ENCODE measurements around the gene CDC73. TPM values are rescaled to one million over a fixed set of nuclear protein-coding genes. Genes with fewer than 3 reads are reported as not detected.

The CDC73 gene
- total RNA-seq, 1 experiment from 2014 or later = 63.2 TPM

DNA sequence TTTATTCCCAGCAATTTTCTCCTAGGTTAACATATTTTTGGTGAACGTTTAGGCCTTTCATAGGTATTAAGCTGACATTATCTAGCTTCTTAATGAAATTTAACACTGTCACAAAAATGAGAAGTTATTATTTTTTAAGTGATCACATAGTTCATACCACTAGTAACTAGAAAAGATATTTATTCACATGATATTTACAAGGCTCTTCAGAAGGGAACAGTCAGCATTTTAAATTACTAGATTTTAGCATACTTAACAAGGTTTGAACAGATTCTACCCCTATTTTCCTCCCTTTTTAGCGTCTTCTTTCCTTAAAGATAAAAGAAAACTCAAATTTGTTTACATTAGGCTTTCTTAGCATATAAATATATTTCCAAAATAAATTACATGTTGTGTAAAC lies 130.1 kb downstream of the CDC73 start:
- Histone ChIP-seq H3K4me1 (ENCODE audit: control insufficient read depth in 1 of 2, insufficient read depth in 2 of 2, low read length in 2 of 2) (no peaks in the 10 kb centered on the region), H4K20me1 (ENCODE audit: insufficient read depth) (no peaks in the 10 kb centered on the region), H2AFZ (ENCODE audit: low read depth, low read length, poor library complexity, severe bottlenecking) (no peak overlapping the region), H3K9me2 (ENCODE audit: insufficient read depth) (no peaks in the 10 kb centered on the region), H3K9ac (ENCODE audit: low read length) (no peak overlapping the region), H3K79me2 (ENCODE audit: insufficient read depth, low read length) (no peaks in the 10 kb centered on the region; the same call in 1 of the 2 replicates), H3K9me3 (ENCODE audit: control insufficient read depth in 1 of 2, insufficient read depth in 1 of 2, low read depth in 1 of 2, low read length in 2 of 2) (peaks cover 0 to 8% of the 10 kb centered on the region in 2 experiments; a peak in 2 of 4 replicates), H3K36me3 (ENCODE audit: control insufficient read depth in 1 of 2, insufficient read depth in 2 of 2, low read length in 2 of 2) (peaks cover 0 to 22% of the 10 kb centered on the region in 2 experiments; a peak in 2 of 4 replicates), H3K4me2 (ENCODE audit: low read length) (no peak overlapping the region), H3K27ac (ENCODE audit: low read depth, low read length) (no peak overlapping the region), H3K4me3 (replicated peaks in 1 of 2; ENCODE audit: low read depth in 1 of 2, low read length in 2 of 2) (no peak overlapping the region), H3K27me3 (ENCODE audit: insufficient read depth, low read length) (no peaks in the 10 kb centered on the region)
- DNase-seq (ENCODE audit: low read depth, low spot score) = no peak
- ChIA-PET CTCF (no interaction called here), POLR2A (no interaction called here), RAD21 (ENCODE audit: low non-redundant PET in 1 of 2, low total read pairs in 2 of 2, uncharacterized antibody in 2 of 2, unreplicated experiment in 2 of 2) (no interaction called here)
- TF ChIP-seq JUND (IDR thresholded peaks at IDR 0.05) (no peak), SIN3A (IDR thresholded peaks at IDR 0.05; ENCODE audit: low read depth) (no peak), CBX3 (IDR thresholded peaks at IDR 0.05; ENCODE audit: low read depth) (no peak), ZFX (IDR thresholded peaks at IDR 0.05) (no peak), SRF (IDR thresholded peaks at IDR 0.05; ENCODE audit: low read depth) (no peak), TCF7L2 (IDR thresholded peaks at IDR 0.05; ENCODE audit: borderline replicate concordance, extremely low read depth, insufficient read depth, insufficient read length) (no peak), FOSL1 (IDR thresholded peaks at IDR 0.05; ENCODE audit: low read depth) (no peak)
- BruUV-seq (replicated peaks) = no TSS peak
- intact Hi-C loops (cut with micrococcal nuclease) = no loop called here
- ATAC-seq = no peak

DNA sequence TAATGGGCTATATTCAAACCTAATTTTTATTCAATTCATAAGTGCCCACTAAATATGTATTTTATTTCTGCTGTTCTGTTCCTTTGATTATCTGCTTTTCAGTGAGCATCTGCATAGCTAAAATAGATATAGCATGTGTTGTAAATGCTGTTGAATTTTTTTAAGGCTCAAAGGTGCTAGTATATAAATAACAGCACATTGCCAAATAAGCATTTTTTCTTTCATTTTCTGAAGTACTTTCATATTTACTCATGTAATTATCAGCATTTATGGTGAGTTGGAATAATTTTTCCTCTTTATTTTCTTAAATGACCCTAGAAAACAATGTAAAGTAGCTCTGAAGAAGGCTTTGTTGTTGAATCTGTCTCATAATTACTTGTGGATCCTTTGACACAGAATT lies 134.2 kb downstream of the CDC73 start:
- no peaks in the 10 kb centered on the region for H3K27me3 ChIP-seq (ENCODE audit: insufficient read depth, low read length)
- ChIA-PET CTCF (no interaction called here), RAD21 (ENCODE audit: low non-redundant PET in 1 of 2, low total read pairs in 2 of 2, uncharacterized antibody in 2 of 2, unreplicated experiment in 2 of 2) (no interaction called here), POLR2A (no interaction called here)
- H3K27ac ChIP-seq (ENCODE audit: low read depth, low read length) = no peak overlapping the region
- no TSS peak for BruUV-seq (replicated peaks)
- H3K79me2 ChIP-seq (ENCODE audit: insufficient read depth, low read length) = no peaks in the 10 kb centered on the region
- no peaks in the 10 kb centered on the region for H3K9me2 ChIP-seq (ENCODE audit: insufficient read depth)
- no peaks in the 10 kb centered on the region for H3K4me1 ChIP-seq (ENCODE audit: control insufficient read depth in 1 of 2, insufficient read depth in 2 of 2, low read length in 2 of 2)
- TF ChIP-seq ELF1 (IDR thresholded peaks at IDR 0.05; ENCODE audit: borderline replicate concordance, low read depth) (no peak), EGR1 (IDR thresholded peaks at IDR 0.05; ENCODE audit: low read depth) (no peak), CEBPB (IDR thresholded peaks at IDR 0.05; ENCODE audit: low read depth) (no peak), SRF (IDR thresholded peaks at IDR 0.05; ENCODE audit: low read depth) (no peak), TCF7L2 (IDR thresholded peaks at IDR 0.05; ENCODE audit: borderline replicate concordance, extremely low read depth, insufficient read depth, insufficient read length) (no peak), SP1 (IDR thresholded peaks at IDR 0.05; ENCODE audit: low read depth) (no peak)
- TF ChIP-seq, protein P1, sequence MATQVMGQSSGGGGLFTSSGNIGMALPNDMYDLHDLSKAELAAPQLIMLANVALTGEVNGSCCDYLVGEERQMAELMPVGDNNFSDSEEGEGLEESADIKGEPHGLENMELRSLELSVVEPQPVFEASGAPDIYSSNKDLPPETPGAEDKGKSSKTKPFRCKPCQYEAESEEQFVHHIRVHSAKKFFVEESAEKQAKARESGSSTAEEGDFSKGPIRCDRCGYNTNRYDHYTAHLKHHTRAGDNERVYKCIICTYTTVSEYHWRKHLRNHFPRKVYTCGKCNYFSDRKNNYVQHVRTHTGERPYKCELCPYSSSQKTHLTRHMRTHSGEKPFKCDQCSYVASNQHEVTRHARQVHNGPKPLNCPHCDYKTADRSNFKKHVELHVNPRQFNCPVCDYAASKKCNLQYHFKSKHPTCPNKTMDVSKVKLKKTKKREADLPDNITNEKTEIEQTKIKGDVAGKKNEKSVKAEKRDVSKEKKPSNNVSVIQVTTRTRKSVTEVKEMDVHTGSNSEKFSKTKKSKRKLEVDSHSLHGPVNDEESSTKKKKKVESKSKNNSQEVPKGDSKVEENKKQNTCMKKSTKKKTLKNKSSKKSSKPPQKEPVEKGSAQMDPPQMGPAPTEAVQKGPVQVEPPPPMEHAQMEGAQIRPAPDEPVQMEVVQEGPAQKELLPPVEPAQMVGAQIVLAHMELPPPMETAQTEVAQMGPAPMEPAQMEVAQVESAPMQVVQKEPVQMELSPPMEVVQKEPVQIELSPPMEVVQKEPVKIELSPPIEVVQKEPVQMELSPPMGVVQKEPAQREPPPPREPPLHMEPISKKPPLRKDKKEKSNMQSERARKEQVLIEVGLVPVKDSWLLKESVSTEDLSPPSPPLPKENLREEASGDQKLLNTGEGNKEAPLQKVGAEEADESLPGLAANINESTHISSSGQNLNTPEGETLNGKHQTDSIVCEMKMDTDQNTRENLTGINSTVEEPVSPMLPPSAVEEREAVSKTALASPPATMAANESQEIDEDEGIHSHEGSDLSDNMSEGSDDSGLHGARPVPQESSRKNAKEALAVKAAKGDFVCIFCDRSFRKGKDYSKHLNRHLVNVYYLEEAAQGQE (IDR thresholded peaks at IDR 0.05; ENCODE audit: low read depth) = no peak
- H3K36me3 ChIP-seq (ENCODE audit: control insufficient read depth in 1 of 2, insufficient read depth in 2 of 2, low read length in 2 of 2) = no peaks in the 10 kb centered on the region
- intact Hi-C loops (cut with micrococcal nuclease) = no loop called here
- H3K9me3 ChIP-seq (ENCODE audit: control insufficient read depth in 1 of 2, insufficient read depth in 1 of 2, low read depth in 1 of 2, low read length in 2 of 2) = no peaks in the 10 kb centered on the region
- no peaks in the 10 kb centered on the region for H4K20me1 ChIP-seq (ENCODE audit: insufficient read depth)
- DNase-seq (ENCODE audit: low read depth, low spot score) (no peak), ATAC-seq (no peak)
- no peak overlapping the region for H3K4me3 ChIP-seq (replicated peaks in 1 of 2; ENCODE audit: low read depth in 1 of 2, low read length in 2 of 2)
- no peak overlapping the region for H3K9ac ChIP-seq (ENCODE audit: low read length)
- H2AFZ ChIP-seq (ENCODE audit: low read depth, low read length, poor library complexity, severe bottlenecking) = no peak overlapping the region
- no peak overlapping the region for H3K4me2 ChIP-seq (ENCODE audit: low read length)

All from HCT116 (cell line).